Measurements from ENCODE around the gene ZBTB8OS.
"Not testable (repeated sequence)": the region's sequence is repeated elsewhere in the genome, so short reads cannot be mapped to it uniquely, and the experiment has no call there.

Gene ZBTB8OS

GRCh38 chr1:32644426-32644825 is 5.9 kb downstream of the ZBTB8OS start:
- no peak overlapping the region for H4K5ac ChIP-seq (ENCODE audit: low read length)
- H4K8ac ChIP-seq (ENCODE audit: low read depth, low read length), result peak overlapping the region; percentile 56
- H3K4ac ChIP-seq (ENCODE audit: low read depth, low read length), result no peak overlapping the region
- H3K9ac ChIP-seq (ENCODE audit: low read length), result no peak overlapping the region
- H2BK15ac ChIP-seq (replicated peaks; ENCODE audit: low read depth), result no peak overlapping the region
- WGBS (ENCODE audit: extremely low coverage, insufficient coverage, low lambda C conversion rate), result no CpG with 5 or more reads among the region's 4 CpGs
- H3K4me2 ChIP-seq (ENCODE audit: low read length), result no peak overlapping the region
- H3K27ac ChIP-seq (ENCODE audit: low read depth, low read length), result peak overlapping the region; percentile 73
- no peak for DNase-seq
- H3K4me3 ChIP-seq (ENCODE audit: low read length), result no peak overlapping the region
- no peak overlapping the region for H2AK5ac ChIP-seq (ENCODE audit: low read length)
- H3K36me3 ChIP-seq (ENCODE audit: control insufficient read depth, insufficient read depth, low read length), result no peaks in the 10 kb centered on the region
- no peaks in the 10 kb centered on the region for H3K27me3 ChIP-seq (ENCODE audit: insufficient read depth, low read length, poor library complexity)
- peaks cover 19% of the 10 kb centered on the region for H3K79me2 ChIP-seq (ENCODE audit: control insufficient read depth, insufficient read depth, low read length)
- H2BK5ac ChIP-seq (ENCODE audit: low read length), result no peak overlapping the region
- H2BK120ac ChIP-seq (ENCODE audit: low read depth, low read length), result peak overlapping the region; percentile 28
- H3K18ac ChIP-seq (ENCODE audit: low read length), result no peak overlapping the region
- no peak overlapping the region for H3K23ac ChIP-seq (ENCODE audit: low read length)
- no peak overlapping the region for H3K56ac ChIP-seq (ENCODE audit: low read length)
- H3K4me1 ChIP-seq (ENCODE audit: control insufficient read depth, low read depth, low read length), result no peaks in the 10 kb centered on the region
- H3K79me1 ChIP-seq (ENCODE audit: low read length), result peaks cover 11% of the 10 kb centered on the region

- H2BK5ac ChIP-seq (ENCODE audit: low read length); H3K23ac ChIP-seq (ENCODE audit: low read length); H3K27me3 ChIP-seq (ENCODE audit: insufficient read depth, low read length, poor library complexity); H3K4ac ChIP-seq (ENCODE audit: low read depth, low read length); H2BK120ac ChIP-seq (ENCODE audit: low read depth, low read length); H3K4me3 ChIP-seq (ENCODE audit: low read length); H3K9ac ChIP-seq (ENCODE audit: low read length); H4K5ac ChIP-seq (ENCODE audit: low read length); H3K79me1 ChIP-seq (ENCODE audit: low read length); H2BK15ac ChIP-seq (replicated peaks; ENCODE audit: low read depth); H2AK5ac ChIP-seq (ENCODE audit: low read length); H3K4me1 ChIP-seq (ENCODE audit: control insufficient read depth, low read depth, low read length); H3K27ac ChIP-seq (ENCODE audit: low read depth, low read length); H3K56ac ChIP-seq (ENCODE audit: low read length); H3K36me3 ChIP-seq (ENCODE audit: control insufficient read depth, insufficient read depth, low read length); H3K18ac ChIP-seq (ENCODE audit: low read length); H3K4me2 ChIP-seq (ENCODE audit: low read length); H4K8ac ChIP-seq (ENCODE audit: low read depth, low read length): not testable (repeated sequence)
- H3K79me2 ChIP-seq (ENCODE audit: control insufficient read depth, insufficient read depth, low read length), result peaks cover 13% of the 10 kb centered on the region
- DNase-seq, result peak; percentile 13
- no CpG with 5 or more reads among the region's 8 CpGs for WGBS (ENCODE audit: extremely low coverage, insufficient coverage, low lambda C conversion rate)
Observed at GRCh38 chr1:32642292-32642827, 8.0 kb downstream of the ZBTB8OS start.

- H4K5ac ChIP-seq (ENCODE audit: low read length), result no peak overlapping the region
- no peak overlapping the region for H3K27ac ChIP-seq (ENCODE audit: low read depth, low read length)
- no peak overlapping the region for H2AK5ac ChIP-seq (ENCODE audit: low read length)
- no peak overlapping the region for H3K4me2 ChIP-seq (ENCODE audit: low read length)
- no CpG with 5 or more reads among the region's 1 CpG for WGBS (ENCODE audit: extremely low coverage, insufficient coverage, low lambda C conversion rate)
- H2BK5ac ChIP-seq (ENCODE audit: low read length), result no peak overlapping the region
- no peak for DNase-seq
- peaks cover 10% of the 10 kb centered on the region for H3K79me2 ChIP-seq (ENCODE audit: control insufficient read depth, insufficient read depth, low read length)
- H3K79me1 ChIP-seq (ENCODE audit: low read length), result peaks cover 4% of the 10 kb centered on the region
- H2BK15ac ChIP-seq (replicated peaks; ENCODE audit: low read depth), result no peak overlapping the region
- no peak overlapping the region for H3K56ac ChIP-seq (ENCODE audit: low read length)
- no peaks in the 10 kb centered on the region for H3K4me1 ChIP-seq (ENCODE audit: control insufficient read depth, low read depth, low read length)
- no peak overlapping the region for H3K9ac ChIP-seq (ENCODE audit: low read length)
- H3K23ac ChIP-seq (ENCODE audit: low read length), result no peak overlapping the region
- no peak overlapping the region for H3K4me3 ChIP-seq (ENCODE audit: low read length)
- no peaks in the 10 kb centered on the region for H3K27me3 ChIP-seq (ENCODE audit: insufficient read depth, low read length, poor library complexity)
- H3K18ac ChIP-seq (ENCODE audit: low read length), result no peak overlapping the region
- H3K36me3 ChIP-seq (ENCODE audit: control insufficient read depth, insufficient read depth, low read length), result no peaks in the 10 kb centered on the region
- H2BK120ac ChIP-seq (ENCODE audit: low read depth, low read length), result no peak overlapping the region
- H3K4ac ChIP-seq (ENCODE audit: low read depth, low read length), result no peak overlapping the region
- H4K8ac ChIP-seq (ENCODE audit: low read depth, low read length), result no peak overlapping the region
Observed at GRCh38 chr1:32639489-32640075, 10.8 kb downstream of the ZBTB8OS start.

- Histone ChIP-seq H2AK5ac (ENCODE audit: low read length) (no peak overlapping the region), H4K5ac (ENCODE audit: low read length) (no peak overlapping the region), H3K79me1 (ENCODE audit: low read length) (peaks cover 4% of the 10 kb centered on the region), H3K79me2 (ENCODE audit: control insufficient read depth, insufficient read depth, low read length) (peaks cover 10% of the 10 kb centered on the region), H3K36me3 (ENCODE audit: control insufficient read depth, insufficient read depth, low read length) (no peaks in the 10 kb centered on the region), H3K4ac (ENCODE audit: low read depth, low read length) (no peak overlapping the region), H2BK5ac (ENCODE audit: low read length) (no peak overlapping the region), H3K23ac (ENCODE audit: low read length) (no peak overlapping the region), H3K27me3 (ENCODE audit: insufficient read depth, low read length, poor library complexity) (no peaks in the 10 kb centered on the region), H3K4me1 (ENCODE audit: control insufficient read depth, low read depth, low read length) (no peaks in the 10 kb centered on the region), H3K18ac (ENCODE audit: low read length) (no peak overlapping the region), H3K4me2 (ENCODE audit: low read length) (no peak overlapping the region), H3K4me3 (ENCODE audit: low read length) (no peak overlapping the region), H2BK15ac (replicated peaks; ENCODE audit: low read depth) (no peak overlapping the region), H3K56ac (ENCODE audit: low read length) (peak overlapping the region; percentile 7), H2BK120ac (ENCODE audit: low read depth, low read length) (no peak overlapping the region), H3K27ac (ENCODE audit: low read depth, low read length) (peak overlapping the region; percentile 57), H3K9ac (ENCODE audit: low read length) (no peak overlapping the region), H4K8ac (ENCODE audit: low read depth, low read length) (no peak overlapping the region)
- DNase-seq, result peak; percentile 10
- WGBS (ENCODE audit: extremely low coverage, insufficient coverage, low lambda C conversion rate), result no CpG with 5 or more reads among the region's 16 CpGs
Observed at GRCh38 chr1:32636914-32637645, 13.3 kb downstream of the ZBTB8OS start.

- Histone ChIP-seq H3K79me2 (ENCODE audit: control insufficient read depth, insufficient read depth, low read length) (peaks cover 10% of the 10 kb centered on the region), H3K27ac (ENCODE audit: low read depth, low read length) (no peak overlapping the region), H3K23ac (ENCODE audit: low read length) (no peak overlapping the region), H3K56ac (ENCODE audit: low read length) (no peak overlapping the region), H3K79me1 (ENCODE audit: low read length) (peaks cover 4% of the 10 kb centered on the region), H2BK15ac (replicated peaks; ENCODE audit: low read depth) (no peak overlapping the region), H2AK5ac (ENCODE audit: low read length) (no peak overlapping the region), H3K18ac (ENCODE audit: low read length) (no peak overlapping the region), H3K27me3 (ENCODE audit: insufficient read depth, low read length, poor library complexity) (no peaks in the 10 kb centered on the region), H4K8ac (ENCODE audit: low read depth, low read length) (no peak overlapping the region), H2BK120ac (ENCODE audit: low read depth, low read length) (no peak overlapping the region), H4K5ac (ENCODE audit: low read length) (no peak overlapping the region), H3K4ac (ENCODE audit: low read depth, low read length) (no peak overlapping the region), H3K4me2 (ENCODE audit: low read length) (no peak overlapping the region), H3K36me3 (ENCODE audit: control insufficient read depth, insufficient read depth, low read length) (no peaks in the 10 kb centered on the region), H3K4me1 (ENCODE audit: control insufficient read depth, low read depth, low read length) (no peaks in the 10 kb centered on the region), H2BK5ac (ENCODE audit: low read length) (no peak overlapping the region), H3K9ac (ENCODE audit: low read length) (no peak overlapping the region), H3K4me3 (ENCODE audit: low read length) (no peak overlapping the region)
- WGBS (ENCODE audit: extremely low coverage, insufficient coverage, low lambda C conversion rate), result no CpG with 5 or more reads among the region's 8 CpGs
- DNase-seq, result no peak
Observed at GRCh38 chr1:32635508-32636277, 14.7 kb downstream of the ZBTB8OS start.
